ENCODE results near the gene PIK3C2G.
"Not testable (repeated sequence)": the region's sequence is repeated elsewhere in the genome, so short reads cannot be mapped to it uniquely, and the experiment has no call there.

PIK3C2G gene

DNA sequence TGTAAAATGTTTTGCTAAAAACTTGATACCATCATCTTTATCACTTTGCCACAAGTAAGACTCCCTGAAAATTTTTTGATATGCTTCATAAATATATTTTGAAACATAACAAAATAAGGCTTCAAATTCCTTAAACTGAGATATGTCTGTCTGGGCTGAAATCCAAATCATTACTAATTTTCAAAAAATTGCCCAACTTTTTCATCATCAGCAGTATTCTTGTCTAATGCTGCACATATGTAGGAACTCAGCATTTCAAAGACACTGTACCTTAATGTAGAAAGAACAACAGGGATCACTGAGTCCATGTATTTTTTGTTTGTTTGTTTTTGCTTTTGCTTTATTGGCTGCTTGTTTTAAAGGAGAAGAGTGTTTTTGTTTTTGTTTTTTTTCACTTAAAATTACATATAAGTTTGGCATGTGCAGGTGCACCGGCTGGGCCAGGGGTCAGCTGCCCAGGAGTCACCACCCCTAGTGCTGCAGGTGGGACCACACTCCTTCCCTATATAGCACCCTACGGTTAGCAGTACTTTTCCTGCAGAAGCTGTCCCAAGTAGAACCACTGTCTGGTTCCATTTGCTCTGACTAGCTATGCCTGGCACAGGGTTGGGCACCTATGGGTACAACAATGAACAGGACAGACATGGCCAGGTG is 231.2 kb downstream of the PIK3C2G start:
- DNase-seq: no peak
- Histone ChIP-seq H2BK5ac (ENCODE audit: low read depth, low read length, poor library complexity) (no peak overlapping the region), H2AFZ (ENCODE audit: insufficient read depth, low read length, poor library complexity) (no peak overlapping the region), H3K79me1 (ENCODE audit: low read length) (no peaks in the 10 kb centered on the region), H2BK120ac (ENCODE audit: insufficient read depth, low read length, poor library complexity) (no peak overlapping the region), H3K79me2 (ENCODE audit: control insufficient read depth, insufficient read depth, low read length, poor library complexity) (no peaks in the 10 kb centered on the region), H2AK5ac (ENCODE audit: low read length) (no peak overlapping the region), H3K27me3 (ENCODE audit: insufficient read depth, low read length) (no peaks in the 10 kb centered on the region), H3K4me1 (ENCODE audit: control insufficient read depth in 1 of 2, insufficient read depth in 2 of 2, low read length in 2 of 2) (no peaks in the 10 kb centered on the region), H4K91ac (ENCODE audit: low read depth, low read length) (no peak overlapping the region), H4K12ac (ENCODE audit: low read depth, low read length) (no peak overlapping the region), H3K9ac (ENCODE audit: low read length) (no peak overlapping the region), H3K14ac (ENCODE audit: low read length) (no peak overlapping the region), H4K8ac (ENCODE audit: low read depth, low read length) (no peak overlapping the region), H3K4ac (ENCODE audit: low read depth, low read length) (no peak overlapping the region), H2BK12ac (ENCODE audit: low read length) (no peak overlapping the region), H3K4me2 (ENCODE audit: low read length) (no peak overlapping the region), H3K9me3 (ENCODE audit: insufficient read depth, low read depth, low read length) (no peaks in the 10 kb centered on the region), H3K4me3 (ENCODE audit: low read depth, low read length) (no peak overlapping the region), H3K18ac (ENCODE audit: low read length) (no peak overlapping the region), H3K23ac (ENCODE audit: low read length) (no peak overlapping the region), H3K36me3 (ENCODE audit: control insufficient read depth in 1 of 2, insufficient read depth in 2 of 2, low read length in 2 of 2) (no peaks in the 10 kb centered on the region), H3K27ac (ENCODE audit: low read depth, low read length) (no peak overlapping the region)
- no CpG with 5 or more reads among the region's 2 CpGs for WGBS (ENCODE audit: extremely low coverage, insufficient coverage, insufficient read length)

DNA sequence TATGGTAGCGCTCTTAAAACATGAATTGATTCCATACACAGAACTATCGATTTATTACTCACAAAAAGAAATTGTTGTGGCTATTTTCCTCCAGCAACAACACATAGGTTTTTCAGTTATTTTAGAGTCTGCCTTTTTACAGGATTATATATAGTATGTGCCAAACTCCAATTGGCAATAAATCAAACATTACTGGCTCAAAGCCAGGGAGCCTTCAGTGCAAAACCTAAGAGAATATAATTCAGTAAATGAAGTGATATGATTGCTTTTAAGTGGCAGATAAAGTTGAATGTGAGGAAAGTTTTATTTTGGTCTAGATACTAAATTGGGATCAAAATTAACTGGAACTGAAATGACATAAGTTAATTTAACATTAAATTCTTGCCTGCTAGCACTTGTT is 234.8 kb downstream of the PIK3C2G start:
- H3K27ac ChIP-seq (ENCODE audit: low read depth, low read length): no peak overlapping the region
- H3K14ac ChIP-seq (ENCODE audit: low read length): no peak overlapping the region
- H4K8ac ChIP-seq (ENCODE audit: low read depth, low read length): no peak overlapping the region
- H3K4me1 ChIP-seq (ENCODE audit: control insufficient read depth in 1 of 2, insufficient read depth in 2 of 2, low read length in 2 of 2): no peaks in the 10 kb centered on the region
- no peak for DNase-seq
- no peaks in the 10 kb centered on the region for H3K79me1 ChIP-seq (ENCODE audit: low read length)
- H4K12ac ChIP-seq (ENCODE audit: low read depth, low read length): no peak overlapping the region
- H3K4me3 ChIP-seq (ENCODE audit: low read depth, low read length): no peak overlapping the region
- peaks cover 2% of the 10 kb centered on the region for H3K9me3 ChIP-seq (ENCODE audit: insufficient read depth, low read depth, low read length)
- no peak overlapping the region for H2BK5ac ChIP-seq (ENCODE audit: low read depth, low read length, poor library complexity)
- no peak overlapping the region for H3K4ac ChIP-seq (ENCODE audit: low read depth, low read length)
- no peak overlapping the region for H3K23ac ChIP-seq (ENCODE audit: low read length)
- no peak overlapping the region for H3K4me2 ChIP-seq (ENCODE audit: low read length)
- H4K91ac ChIP-seq (ENCODE audit: low read depth, low read length): no peak overlapping the region
- no CpG with 5 or more reads among the region's 2 CpGs for WGBS (ENCODE audit: extremely low coverage, insufficient coverage, insufficient read length)
- no peak overlapping the region for H2AFZ ChIP-seq (ENCODE audit: insufficient read depth, low read length, poor library complexity)
- no peak overlapping the region for H3K9ac ChIP-seq (ENCODE audit: low read length)
- H3K79me2 ChIP-seq (ENCODE audit: control insufficient read depth, insufficient read depth, low read length, poor library complexity): no peaks in the 10 kb centered on the region
- no peak overlapping the region for H2BK120ac ChIP-seq (ENCODE audit: insufficient read depth, low read length, poor library complexity)
- no peak overlapping the region for H2AK5ac ChIP-seq (ENCODE audit: low read length)
- H3K36me3 ChIP-seq (ENCODE audit: control insufficient read depth in 1 of 2, insufficient read depth in 2 of 2, low read length in 2 of 2): no peaks in the 10 kb centered on the region
- no peak overlapping the region for H3K18ac ChIP-seq (ENCODE audit: low read length)
- H3K27me3 ChIP-seq (ENCODE audit: insufficient read depth, low read length): no peaks in the 10 kb centered on the region
- no peak overlapping the region for H2BK12ac ChIP-seq (ENCODE audit: low read length)

DNA sequence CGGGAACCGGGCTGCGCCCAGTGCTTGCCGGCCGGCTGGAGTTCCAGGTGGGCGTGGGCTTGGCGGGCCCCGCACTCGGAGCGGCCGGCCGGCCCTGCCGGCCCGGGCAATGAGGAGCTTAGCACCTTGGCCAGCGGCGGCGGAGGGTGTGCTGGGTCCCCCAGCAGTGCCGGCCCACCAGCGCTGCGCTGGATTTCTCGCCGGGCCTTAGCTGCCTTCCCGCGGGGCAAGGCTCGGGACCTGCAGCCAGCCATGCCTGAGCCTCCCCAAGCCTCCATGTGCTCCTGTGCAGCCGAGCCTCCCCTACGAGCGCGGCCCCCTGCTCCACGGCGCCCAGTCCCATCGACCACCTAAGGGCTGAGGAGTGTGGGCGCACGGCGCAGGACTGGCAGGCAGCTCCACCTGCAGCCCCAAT is 238.8 kb downstream of the PIK3C2G start:
- not testable (repeated sequence) for H4K12ac ChIP-seq (ENCODE audit: low read depth, low read length); H3K4me1 ChIP-seq (ENCODE audit: control insufficient read depth in 1 of 2, insufficient read depth in 2 of 2, low read length in 2 of 2); H2AFZ ChIP-seq (ENCODE audit: insufficient read depth, low read length, poor library complexity); H3K4ac ChIP-seq (ENCODE audit: low read depth, low read length); H2BK120ac ChIP-seq (ENCODE audit: insufficient read depth, low read length, poor library complexity); H3K18ac ChIP-seq (ENCODE audit: low read length); H3K79me1 ChIP-seq (ENCODE audit: low read length); H2AK5ac ChIP-seq (ENCODE audit: low read length); H4K8ac ChIP-seq (ENCODE audit: low read depth, low read length); H3K4me2 ChIP-seq (ENCODE audit: low read length); H3K36me3 ChIP-seq (ENCODE audit: control insufficient read depth in 1 of 2, insufficient read depth in 2 of 2, low read length in 2 of 2); H3K14ac ChIP-seq (ENCODE audit: low read length); H3K9ac ChIP-seq (ENCODE audit: low read length); H4K91ac ChIP-seq (ENCODE audit: low read depth, low read length); DNase-seq; H3K27me3 ChIP-seq (ENCODE audit: insufficient read depth, low read length); H3K79me2 ChIP-seq (ENCODE audit: control insufficient read depth, insufficient read depth, low read length, poor library complexity); H3K9me3 ChIP-seq (ENCODE audit: insufficient read depth, low read depth, low read length); H3K23ac ChIP-seq (ENCODE audit: low read length); H2BK5ac ChIP-seq (ENCODE audit: low read depth, low read length, poor library complexity); H2BK12ac ChIP-seq (ENCODE audit: low read length); H3K27ac ChIP-seq (ENCODE audit: low read depth, low read length); H3K4me3 ChIP-seq (ENCODE audit: low read depth, low read length)
- WGBS (ENCODE audit: extremely low coverage, insufficient coverage, insufficient read length): no CpG with 5 or more reads among the region's 35 CpGs

DNA sequence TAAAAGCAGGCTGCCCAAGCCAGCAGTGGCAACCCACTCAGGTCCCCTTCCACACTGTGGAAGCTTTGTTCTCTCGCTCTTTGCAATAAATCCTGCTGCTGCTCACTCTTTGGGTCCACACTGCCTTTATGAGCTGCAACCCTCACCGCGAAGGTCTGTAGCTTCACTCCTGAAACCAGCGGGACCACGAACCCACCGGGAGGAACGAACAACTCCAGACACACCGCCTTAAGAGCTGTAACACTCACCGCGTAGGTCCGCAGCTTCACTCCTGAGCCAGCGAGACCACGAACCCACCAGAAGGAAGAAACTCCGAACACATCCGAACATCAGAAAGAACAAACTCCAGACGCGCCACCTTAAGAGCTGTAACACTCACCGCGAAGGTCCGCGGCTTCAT is 239.4 kb downstream of the PIK3C2G start:
- not testable (repeated sequence) for DNase-seq; H3K36me3 ChIP-seq (ENCODE audit: control insufficient read depth in 1 of 2, insufficient read depth in 2 of 2, low read length in 2 of 2); H3K79me2 ChIP-seq (ENCODE audit: control insufficient read depth, insufficient read depth, low read length, poor library complexity); H3K23ac ChIP-seq (ENCODE audit: low read length); H2BK5ac ChIP-seq (ENCODE audit: low read depth, low read length, poor library complexity); H3K27me3 ChIP-seq (ENCODE audit: insufficient read depth, low read length); H4K8ac ChIP-seq (ENCODE audit: low read depth, low read length); H3K4me1 ChIP-seq (ENCODE audit: control insufficient read depth in 1 of 2, insufficient read depth in 2 of 2, low read length in 2 of 2); H3K4me3 ChIP-seq (ENCODE audit: low read depth, low read length); H3K4me2 ChIP-seq (ENCODE audit: low read length); H4K12ac ChIP-seq (ENCODE audit: low read depth, low read length); H3K27ac ChIP-seq (ENCODE audit: low read depth, low read length); H3K4ac ChIP-seq (ENCODE audit: low read depth, low read length); H3K79me1 ChIP-seq (ENCODE audit: low read length); H2AFZ ChIP-seq (ENCODE audit: insufficient read depth, low read length, poor library complexity); H2BK120ac ChIP-seq (ENCODE audit: insufficient read depth, low read length, poor library complexity); H3K14ac ChIP-seq (ENCODE audit: low read length); H3K9ac ChIP-seq (ENCODE audit: low read length); H3K18ac ChIP-seq (ENCODE audit: low read length); H2BK12ac ChIP-seq (ENCODE audit: low read length); H2AK5ac ChIP-seq (ENCODE audit: low read length); H4K91ac ChIP-seq (ENCODE audit: low read depth, low read length); H3K9me3 ChIP-seq (ENCODE audit: insufficient read depth, low read depth, low read length)
- no CpG with 5 or more reads among the region's 21 CpGs for WGBS (ENCODE audit: extremely low coverage, insufficient coverage, insufficient read length)
